K562 (cell line): ENCODE measurements around the gene KLK15. TPM values are rescaled to one million over a fixed set of nuclear protein-coding genes. Genes with fewer than 3 reads are reported as not detected.
A peak's percentile ranks its signal among the peaks of the same experiment; 100 is the strongest.

ENCODE experiments used
- ATAC-seq: fragments of 200-7000 bp; cut with Tn5 transposase; 3 replicates; pipeline ENCODE4 v1.9.1; 2020; ENCODE audit warnings: moderate library complexity
- BruUV-seq: library from RNA; stranded (reverse); fragments of 400-500 nt; replicated peaks from 2 replicates; lab custom pipeline; 2021; lab: Mats Ljungman, UMichigan
- CTCF ChIA-PET: fragments of 300-600 bp; formaldehyde crosslinking; extraction: SDS; loops from one replicate; lab custom pipeline; 2021; ENCODE audit warnings: low intra/inter-chr PET ratio; lab: Yijun Ruan, JAX
- POLR2A ChIA-PET: fragments of 300-600, 350-650 bp; sonication (Branson Sonifier 250); formaldehyde crosslinking; extraction: SDS; loops from one replicate; lab custom pipeline; 2021; ENCODE audit warnings: antibody characterized with exemption, inconsistent platforms; lab: Yijun Ruan, JAX
- DNase-seq, 4 experiments: peaks; one replicate each; pipeline versions ENCODE4 v3.0.0 to v3.0.0-alpha.2; 2011 to 2018; ENCODE audit warnings: low spot score in 3 of 4, mixed read lengths in 3 of 4; ENCODE audit errors: extremely low read depth in 1 of 4
- FAIRE-seq: peaks from 2 replicates; lab custom pipeline; 2011; peaks lifted over from hg19 to GRCh38; lab: Jason Lieb, UNC
- H2AFZ ChIP-seq: 2 replicates; pipeline ENCODE4 v1.6.0; 2011; ENCODE audit warnings: low read depth, low read length, control low read depth, inconsistent platforms
- H3K27ac ChIP-seq: fragments of 200-600 bp; 3 replicates; pipeline ENCODE4 v1.8.0; 2011; ENCODE audit warnings: low read depth, mild to moderate bottlenecking, control low read depth, inconsistent platforms, low read length, moderate library complexity, mixed read lengths; ENCODE audit errors: extremely low read depth
- H3K27me3 ChIP-seq, 2 experiments: fragments of 300-600 bp in 1 of 2; 2 replicates in 1 of 2; 3 replicates in 1 of 2; pipeline versions ENCODE4 v1.6.0 to v1.8.0; 2011; ENCODE audit warnings: inconsistent platforms in 2 of 2, low read length in 2 of 2, mild to moderate bottlenecking in 1 of 2, mixed read lengths in 1 of 2, moderate library complexity in 1 of 2; ENCODE audit not compliant: control insufficient read depth in 2 of 2, insufficient read depth in 2 of 2
- H3K36me3 ChIP-seq: fragments of 300-600 bp; 3 replicates; pipeline ENCODE4 v1.8.0; 2011; ENCODE audit warnings: mild to moderate bottlenecking, low read length, inconsistent platforms; ENCODE audit not compliant: control insufficient read depth, insufficient read depth
- H3K4me1 ChIP-seq, 2 experiments: fragments of 200-600 bp in 1 of 2; replicated peaks in 1 of 2; 2 replicates in 1 of 2; 3 replicates in 1 of 2; pipeline versions ENCODE4 v1.5.1 to v1.8.0; 2011; ENCODE audit warnings: inconsistent platforms in 2 of 2, low read length in 2 of 2, mild to moderate bottlenecking in 1 of 2, mixed read lengths in 1 of 2, moderate library complexity in 1 of 2; ENCODE audit not compliant: control insufficient read depth in 2 of 2, insufficient read depth in 2 of 2
- H3K4me2 ChIP-seq: 2 replicates; pipeline ENCODE4 v1.6.1; 2011; ENCODE audit warnings: low read length, control low read depth, inconsistent platforms, mixed read lengths; ENCODE audit not compliant: insufficient read depth
- H3K4me3 ChIP-seq: fragments of 200-600 bp; sonication (generic), shearing (Covaris generic); 2 replicates; pipeline ENCODE4 v1.5.1; 2016; ENCODE audit warnings: control low read depth, inconsistent platforms
- H3K79me2 ChIP-seq: fragments of 200-600 bp; 3 replicates; pipeline ENCODE4 v1.8.0; 2011; ENCODE audit warnings: low read length, inconsistent platforms; ENCODE audit not compliant: control insufficient read depth, insufficient read depth
- H3K9ac ChIP-seq, 2 experiments: 2 replicates each; pipeline versions ENCODE4 v1.6.0 to v1.6.1; 2011; ENCODE audit warnings: low read depth in 2 of 2, low read length in 2 of 2, control low read depth in 1 of 2, inconsistent platforms in 1 of 2, mild to moderate bottlenecking in 1 of 2, mixed read lengths in 1 of 2; ENCODE audit not compliant: insufficient read depth in 1 of 2
- H3K9me1 ChIP-seq: one replicate; pipeline ENCODE4 v1.6.0; 2011; ENCODE audit warnings: inconsistent platforms, mild to moderate bottlenecking, low read length, moderate library complexity; ENCODE audit not compliant: control insufficient read depth, insufficient read depth
- H3K9me3 ChIP-seq: replicated peaks from 2 replicates; pipeline ENCODE4 v1.5.1; 2011; ENCODE audit warnings: low read depth, low read length, inconsistent platforms; ENCODE audit not compliant: control insufficient read depth, insufficient read depth
- H4K20me1 ChIP-seq: replicated peaks from 2 replicates; pipeline ENCODE4 v1.6.1; 2011; ENCODE audit warnings: low read length, inconsistent platforms, mixed read lengths; ENCODE audit not compliant: control insufficient read depth, insufficient read depth
- BACH1 ChIP-seq: fragments of 200-800 bp; sonication (Bioruptor generic); IDR thresholded peaks from 2 replicates; pipeline ENCODE4 v1.6.1; 2016; ENCODE audit warnings: missing genetic modification characterization, missing compliant biosample characterization
- GABPA ChIP-seq: fragments of 200-800 bp; sonication (Bioruptor generic); conservative IDR thresholded peaks from 2 replicates; pipeline ENCODE4 v1.6.1; 2016; ENCODE audit warnings: low read depth, missing genetic modification characterization, missing compliant biosample characterization
- SMAD3 ChIP-seq: fragments of 450-650 bp; formaldehyde crosslinking; conservative IDR thresholded peaks from 2 replicates; pipeline ENCODE4 v1.4.0; 2020; ENCODE audit warnings: mild to moderate bottlenecking
- XRCC3 ChIP-seq: fragments of 450-650 bp; IDR thresholded peaks from 2 replicates; pipeline ENCODE4 v1.6.1; 2017; ENCODE audit warnings: mild to moderate bottlenecking, moderate library complexity
- ZNF24 ChIP-seq: fragments of 450-650 bp; IDR thresholded peaks from 2 replicates; pipeline ENCODE4 v1.6.1; 2016
- ZNF507 ChIP-seq: conservative IDR thresholded peaks from 2 replicates; pipeline ENCODE4 v1.6.1; 2017; ENCODE audit warnings: missing genetic modification characterization, missing compliant biosample characterization
- WGBS: fragments of 100-300 bp; shearing (Covaris generic); methylation state at CpG from one replicate; pipeline ENCODE4 v1.1.6; 2016; ENCODE audit warnings: low coverage, mixed read lengths; ENCODE audit not compliant: insufficient coverage; ENCODE audit errors: missing lambda C conversion rate; 5-methylcytosine and 5-hydroxymethylcytosine counted together
- in situ Hi-C: fragments of 300-500 bp; cut with MboI; formaldehyde crosslinking; loops from 4 replicates; pipeline ENCODE4 v1.15.0; 2018; ENCODE audit warnings: inconsistent platforms, mixed read lengths
- intact Hi-C: fragments of 100-400 bp; cut with micrococcal nuclease; formaldehyde crosslinking; loops from 2 replicates; pipeline ENCODE4 v1.14.2; 2022
- polyA plus RNA-seq, 8 experiments: library from polyadenylated mRNA; depleted of rRNA in 4 of 8; stranded (reverse) in 5 of 8; unstranded in 3 of 8; fragments of >200 nt; fragmentation: Nextera tagmentation in 2 of 8; fragmentation: Illumina TruSeq in 1 of 8; extraction: Ambion mirVana in 2 of 8; extraction: Trizol in 1 of 8; gene quantifications; 2 replicates each; pipeline versions ENCODE4 v1.2.1 to v1.2.3, GENCODE V29; 2011 to 2014; ENCODE audit warnings: inconsistent platforms in 1 of 8, missing spikeins in 1 of 8
- total RNA-seq, 7 experiments: library from RNA; depleted of rRNA in 6 of 7; stranded (reverse); fragments of >200 nt in 6 of 7; fragmentation: Illumina TruSeq in 2 of 7; extraction: Trizol in 2 of 7; gene quantifications; 2 replicates each; pipeline versions ENCODE4 v1.2.1 to v1.2.3, GENCODE V29; 2011 to 2021; ENCODE audit warnings: low replicate concordance in 1 of 7
- TF ChIP-seq, protein P1 (sequence below): fragments of 250-450 bp; sonication (Bioruptor Pico); IDR thresholded peaks from 2 replicates; pipeline ENCODE4 v1.8.0; 2021; ENCODE audit warnings: moderate library complexity, mild to moderate bottlenecking, inconsistent platforms
- TF ChIP-seq, protein P2 (sequence below): fragments of 250-450 bp; sonication (Bioruptor Pico); IDR thresholded peaks from 2 replicates; pipeline ENCODE4 v1.4.0; 2020; ENCODE audit warnings: mild to moderate bottlenecking, moderate library complexity, borderline replicate concordance
- TF ChIP-seq, protein P3 (sequence below), 2 experiments: fragments of 450-650 bp; IDR thresholded peaks; 2 replicates each; pipeline ENCODE4 v1.6.1; 2016; ENCODE audit warnings: mild to moderate bottlenecking in 2 of 2, borderline replicate concordance in 1 of 2, low read depth in 1 of 2, moderate library complexity in 1 of 2

KLK15 gene
- total and polyA plus RNA-seq, 9 of the 15 experiments (the other 6 are each of a cell fraction or from before 2014, with no cell fraction given), result not detected

DNA sequence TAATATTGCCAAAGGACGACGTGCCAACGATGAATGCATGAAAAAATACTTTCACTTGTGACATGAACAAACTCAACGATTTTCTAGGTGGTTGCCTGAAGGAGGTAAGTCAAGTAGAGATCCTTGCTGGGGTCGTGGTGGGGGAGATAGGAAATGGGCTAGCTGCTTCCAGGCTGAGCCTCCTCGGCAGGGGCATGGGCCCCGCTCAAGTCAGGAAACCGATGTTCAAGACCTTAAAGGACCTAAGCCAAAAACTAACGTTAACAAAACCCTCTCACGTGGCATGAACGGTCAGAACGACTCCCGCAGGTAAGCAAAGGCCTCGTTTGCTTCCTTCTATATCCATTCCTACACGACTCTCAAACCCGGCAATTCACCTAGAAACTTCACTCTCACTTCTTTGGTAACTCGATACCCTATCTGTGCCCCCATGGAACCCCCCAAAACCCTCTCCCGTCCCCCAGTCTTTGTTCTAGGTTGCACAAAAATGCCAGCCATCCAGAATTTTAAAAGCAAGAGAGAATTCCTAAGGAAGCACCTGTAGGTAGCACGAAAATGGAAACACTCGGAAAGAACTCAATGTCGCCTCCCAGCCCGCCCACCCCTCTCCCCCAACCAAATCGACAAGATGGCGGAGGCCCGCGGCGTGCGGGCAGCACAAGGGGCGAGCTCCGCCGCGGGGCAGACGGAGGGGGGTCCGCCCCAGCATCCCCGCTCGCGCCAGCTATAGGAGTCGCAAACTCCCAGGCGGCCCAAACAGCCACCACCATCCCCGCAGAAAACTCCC lies 29.5 kb downstream of the KLK15 start:
- Histone ChIP-seq H3K4me1 (peaks cover 14 to 32% of the 10 kb centered on the region in 2 experiments; a peak in 4 of 5 replicates), H3K9me1 (peaks cover 7% of the 10 kb centered on the region), H2AFZ (peak overlapping the region; percentile 100), H3K27ac (peak overlapping the region; percentile 100), H4K20me1 (peaks cover 29% of the 10 kb centered on the region), H3K79me2 (peaks cover 50% of the 10 kb centered on the region), H3K27me3 (no peaks in the 10 kb centered on the region), H3K36me3 (peaks cover 48% of the 10 kb centered on the region), H3K9ac (peak overlapping the region; percentile 97 to 99), H3K4me2 (peak overlapping the region; percentile 99), H3K4me3 (peak overlapping the region; percentile 99), H3K9me3 (no peaks in the 10 kb centered on the region)
- ChIA-PET CTCF (interaction anchor here (0.5 kb wide), 1 partner anchor 30 kb away, joined by 5 read pairs; no protein-coding TSS in a partner anchor), POLR2A (interaction anchor here (0.6 to 5.0 kb wide), 24 partner anchors 8 to 656 kb away, joined by 3 to 70 read pairs (median 5); partner anchors contain the start of genes KLK1, KLK2 and KLK8)
- DNase-seq (peak; percentile 68 to 84 (median 76)), FAIRE-seq (peak; percentile 37), ATAC-seq (peak; percentile 62)
- under 1% methylated on average over 36 of the region's 40 CpGs for WGBS
- TSS peak; percentile 76 for BruUV-seq
- intact Hi-C loops (loop anchor here (5.0 kb wide), 1 partner anchor 33 kb away; no protein-coding TSS in a partner anchor), in situ Hi-C loops (no loop called here)
- TF ChIP-seq ZNF24 (no peak), SMAD3 (CRISPR knock-in tag) (no peak), BACH1 (tag) (no peak), ZNF507 (no peak), XRCC3 (no peak), GABPA (no peak)
- TF ChIP-seq, protein P1, sequence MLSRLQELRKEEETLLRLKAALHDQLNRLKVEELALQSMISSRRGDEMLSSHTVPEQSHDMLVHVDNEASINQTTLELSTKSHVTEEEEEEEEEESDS, result no peak
- TF ChIP-seq, protein P2, sequence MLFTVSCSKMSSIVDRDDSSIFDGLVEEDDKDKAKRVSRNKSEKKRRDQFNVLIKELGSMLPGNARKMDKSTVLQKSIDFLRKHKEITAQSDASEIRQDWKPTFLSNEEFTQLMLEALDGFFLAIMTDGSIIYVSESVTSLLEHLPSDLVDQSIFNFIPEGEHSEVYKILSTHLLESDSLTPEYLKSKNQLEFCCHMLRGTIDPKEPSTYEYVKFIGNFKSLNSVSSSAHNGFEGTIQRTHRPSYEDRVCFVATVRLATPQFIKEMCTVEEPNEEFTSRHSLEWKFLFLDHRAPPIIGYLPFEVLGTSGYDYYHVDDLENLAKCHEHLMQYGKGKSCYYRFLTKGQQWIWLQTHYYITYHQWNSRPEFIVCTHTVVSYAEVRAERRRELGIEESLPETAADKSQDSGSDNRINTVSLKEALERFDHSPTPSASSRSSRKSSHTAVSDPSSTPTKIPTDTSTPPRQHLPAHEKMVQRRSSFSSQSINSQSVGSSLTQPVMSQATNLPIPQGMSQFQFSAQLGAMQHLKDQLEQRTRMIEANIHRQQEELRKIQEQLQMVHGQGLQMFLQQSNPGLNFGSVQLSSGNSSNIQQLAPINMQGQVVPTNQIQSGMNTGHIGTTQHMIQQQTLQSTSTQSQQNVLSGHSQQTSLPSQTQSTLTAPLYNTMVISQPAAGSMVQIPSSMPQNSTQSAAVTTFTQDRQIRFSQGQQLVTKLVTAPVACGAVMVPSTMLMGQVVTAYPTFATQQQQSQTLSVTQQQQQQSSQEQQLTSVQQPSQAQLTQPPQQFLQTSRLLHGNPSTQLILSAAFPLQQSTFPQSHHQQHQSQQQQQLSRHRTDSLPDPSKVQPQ (CRISPR knock-in tag), result no peak
- TF ChIP-seq, protein P3, sequence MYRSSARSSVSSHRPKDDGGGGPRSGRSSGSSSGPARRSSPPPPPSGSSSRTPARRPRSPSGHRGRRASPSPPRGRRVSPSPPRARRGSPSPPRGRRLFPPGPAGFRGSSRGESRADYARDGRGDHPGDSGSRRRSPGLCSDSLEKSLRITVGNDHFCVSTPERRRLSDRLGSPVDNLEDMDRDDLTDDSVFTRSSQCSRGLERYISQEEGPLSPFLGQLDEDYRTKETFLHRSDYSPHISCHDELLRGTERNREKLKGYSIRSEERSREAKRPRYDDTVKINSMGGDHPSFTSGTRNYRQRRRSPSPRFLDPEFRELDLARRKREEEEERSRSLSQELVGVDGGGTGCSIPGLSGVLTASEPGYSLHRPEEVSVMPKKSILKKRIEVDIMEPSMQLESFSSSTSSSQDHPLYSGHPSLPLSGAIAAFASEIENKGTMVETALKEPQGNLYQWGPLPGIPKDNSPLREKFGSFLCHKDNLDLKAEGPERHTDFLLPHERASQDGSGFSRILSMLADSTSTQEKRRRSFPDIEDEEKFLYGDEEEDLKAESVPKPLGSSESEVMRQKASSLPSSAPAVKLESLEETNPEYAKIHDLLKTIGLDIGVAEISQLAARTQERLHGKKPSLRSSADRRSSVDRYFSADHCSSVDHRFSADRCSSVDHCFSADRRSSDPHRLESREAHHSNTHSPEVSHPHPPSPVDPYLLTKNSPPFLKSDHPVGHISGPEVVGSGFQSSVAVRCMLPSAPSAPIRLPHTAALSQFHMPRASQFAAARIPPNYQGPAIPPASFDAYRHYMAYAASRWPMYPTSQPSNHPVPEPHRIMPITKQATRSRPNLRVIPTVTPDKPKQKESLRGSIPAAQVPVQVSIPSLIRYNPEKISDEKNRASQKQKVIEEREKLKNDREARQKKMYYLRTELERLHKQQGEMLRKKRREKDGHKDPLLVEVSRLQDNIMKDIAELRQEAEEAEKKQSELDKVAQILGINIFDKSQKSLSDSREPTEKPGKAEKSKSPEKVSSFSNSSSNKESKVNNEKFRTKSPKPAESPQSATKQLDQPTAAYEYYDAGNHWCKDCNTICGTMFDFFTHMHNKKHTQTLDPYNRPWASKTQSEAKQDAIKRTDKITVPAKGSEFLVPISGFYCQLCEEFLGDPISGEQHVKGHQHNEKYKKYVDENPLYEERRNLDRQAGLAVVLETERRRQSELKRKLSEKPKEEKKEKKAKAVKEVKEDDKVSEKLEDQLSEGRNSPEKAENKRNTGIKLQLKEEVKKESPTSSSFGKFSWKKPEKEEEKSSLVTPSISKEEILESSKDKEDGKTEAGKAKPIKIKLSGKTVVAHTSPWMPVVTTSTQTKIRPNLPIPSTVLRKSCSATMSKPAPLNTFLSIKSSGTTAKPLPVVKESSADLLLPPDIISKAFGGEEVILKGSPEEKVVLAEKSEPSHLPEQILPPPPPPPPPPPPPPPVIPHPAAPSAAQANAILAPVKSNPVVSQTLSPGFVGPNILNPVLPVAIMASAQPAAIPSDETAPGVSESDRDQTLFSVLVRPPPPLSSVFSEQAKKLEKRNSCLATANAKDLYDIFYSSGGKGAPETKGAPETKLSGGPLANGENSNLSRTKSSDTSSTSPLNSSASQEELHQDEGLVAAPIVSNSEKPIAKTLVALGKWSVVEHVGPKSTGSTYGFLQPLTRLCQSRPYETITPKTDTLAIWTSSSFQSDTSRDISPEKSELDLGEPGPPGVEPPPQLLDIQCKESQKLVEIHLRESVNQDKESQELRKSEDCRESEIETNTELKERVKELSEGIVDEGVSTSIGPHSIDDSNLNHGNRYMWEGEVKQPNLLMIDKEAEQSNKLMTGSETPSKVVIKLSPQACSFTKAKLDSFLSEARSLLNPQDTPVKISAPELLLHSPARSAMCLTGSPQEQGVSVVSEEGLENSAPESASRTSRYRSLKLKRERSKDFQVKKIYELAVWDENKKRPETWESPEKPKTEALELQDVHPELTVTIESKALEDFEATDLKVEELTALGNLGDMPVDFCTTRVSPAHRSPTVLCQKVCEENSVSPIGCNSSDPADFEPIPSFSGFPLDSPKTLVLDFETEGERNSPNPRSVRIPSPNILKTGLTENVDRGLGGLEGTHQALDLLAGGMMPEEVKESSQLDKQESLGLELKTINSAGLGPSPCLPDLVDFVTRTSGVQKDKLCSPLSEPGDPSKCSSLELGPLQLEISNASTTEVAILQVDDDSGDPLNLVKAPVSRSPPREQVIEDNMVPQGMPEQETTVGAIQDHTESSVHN (IDR thresholded peaks at IDR 0.05; ENCODE audit: borderline replicate concordance in 1 of 2, low read depth in 1 of 2), result no peak
